IMR-90 (cell line): Measurements from ENCODE around the gene FRS3. TPM values are rescaled to one million over a fixed set of nuclear protein-coding genes. Genes with fewer than 3 reads are reported as not detected.

Experiments
- ATAC-seq: fragments of 200-7000 bp; cut with Tn5 transposase; 2 replicates; pipeline ENCODE4 v1.9.1; 2020; ENCODE audit warnings: low read depth, mild to moderate bottlenecking, moderate library complexity
- BruUV-seq: library from RNA; stranded (reverse); fragments of 400-500 nt; replicated peaks from 2 replicates; lab custom pipeline; 2021; lab: Mats Ljungman, UMichigan
- CTCF ChIA-PET: fragments of 300-600 bp; formaldehyde crosslinking; extraction: SDS; loops from one replicate; lab custom pipeline; 2021; ENCODE audit warnings: antibody characterized with exemption; lab: Yijun Ruan, JAX
- POLR2A ChIA-PET: fragments of 300-600 bp; sonication (Branson Sonifier 250); formaldehyde crosslinking; loops from one replicate; lab custom pipeline; 2022; ENCODE audit warnings: antibody characterized with exemption; ENCODE audit not compliant: unreplicated experiment; lab: Charles Lee
- DNase-seq: peaks from one replicate; pipeline ENCODE4 v3.0.0; 2013
- H2AFZ ChIP-seq: replicated peaks from 2 replicates; pipeline ENCODE3; 2013; ENCODE audit warnings: low read length, mild to moderate bottlenecking; ENCODE audit not compliant: poor library complexity
- H2AK5ac ChIP-seq: 2 replicates; pipeline ENCODE4 v1.6.1; 2013; ENCODE audit warnings: low read depth, low read length, inconsistent platforms
- H2AK9ac ChIP-seq: replicated peaks from 2 replicates; pipeline ENCODE3; 2013; ENCODE audit warnings: mild to moderate bottlenecking, low read depth, low read length, moderate library complexity; ENCODE audit not compliant: poor library complexity
- H2BK120ac ChIP-seq: 2 replicates; pipeline ENCODE4 v1.6.1; 2013; ENCODE audit warnings: low read depth, low read length, inconsistent platforms
- H2BK15ac ChIP-seq: 3 replicates; pipeline ENCODE4 v1.6.1; 2013; ENCODE audit warnings: low read depth, low read length, inconsistent platforms
- H2BK20ac ChIP-seq: 2 replicates; pipeline ENCODE4 v1.6.1; 2013; ENCODE audit warnings: low read depth, mild to moderate bottlenecking, inconsistent platforms, low read length, moderate library complexity
- H2BK5ac ChIP-seq: 2 replicates; pipeline ENCODE4 v1.6.1; 2013; ENCODE audit warnings: mild to moderate bottlenecking, low read depth, low read length, inconsistent platforms; ENCODE audit not compliant: poor library complexity, severe bottlenecking
- H3K14ac ChIP-seq: replicated peaks from 2 replicates; pipeline ENCODE4 v1.6.1; 2013; ENCODE audit warnings: low read depth, low read length, inconsistent platforms
- H3K18ac ChIP-seq: 2 replicates; pipeline ENCODE4 v1.6.1; 2013; ENCODE audit warnings: low read depth, low read length, control low read depth
- H3K23ac ChIP-seq: 2 replicates; pipeline ENCODE4 v1.6.1; 2013; ENCODE audit warnings: low read depth, low read length, inconsistent platforms
- H3K27ac ChIP-seq: 2 replicates; pipeline ENCODE4 v1.5.1; 2013; ENCODE audit warnings: mild to moderate bottlenecking, control low read depth, low read length; ENCODE audit not compliant: insufficient read depth
- H3K27me3 ChIP-seq: 2 replicates; pipeline ENCODE4 v1.6.1; 2013; ENCODE audit warnings: low read length; ENCODE audit not compliant: control insufficient read depth, insufficient read depth
- H3K36me3 ChIP-seq: 2 replicates; pipeline ENCODE4 v1.6.1; 2013; ENCODE audit warnings: low read length, mixed read lengths; ENCODE audit not compliant: control insufficient read depth, insufficient read depth
- H3K4ac ChIP-seq: 2 replicates; pipeline ENCODE4 v1.6.1; 2013; ENCODE audit warnings: low read depth, low read length, inconsistent platforms
- H3K4me1 ChIP-seq: 2 replicates; pipeline ENCODE4 v1.6.1; 2013; ENCODE audit warnings: low read length, mixed read lengths; ENCODE audit not compliant: control insufficient read depth, insufficient read depth
- H3K4me2 ChIP-seq: 2 replicates; pipeline ENCODE4 v1.6.1; 2013; ENCODE audit warnings: low read depth, mild to moderate bottlenecking, control low read depth, low read length, moderate library complexity
- H3K4me3 ChIP-seq: 2 replicates; pipeline ENCODE4 v1.5.1; 2013; ENCODE audit warnings: low read depth, mild to moderate bottlenecking, control low read depth, low read length, moderate library complexity; ENCODE audit not compliant: insufficient read depth
- H3K56ac ChIP-seq: 2 replicates; pipeline ENCODE4 v1.6.1; 2013; ENCODE audit warnings: low read length, inconsistent platforms; ENCODE audit not compliant: insufficient read depth; ENCODE audit errors: extremely low read depth
- H3K79me1 ChIP-seq, 2 experiments: 2 replicates each; pipeline ENCODE4 v1.6.1; 2013; ENCODE audit warnings: low read length in 2 of 2, inconsistent platforms in 1 of 2, low read depth in 1 of 2
- H3K9ac ChIP-seq: 2 replicates; pipeline ENCODE4 v1.6.1; 2013; ENCODE audit warnings: low read depth, low read length, control low read depth
- H3K9me1 ChIP-seq: 2 replicates; pipeline ENCODE4 v1.6.1; 2013; ENCODE audit warnings: low read length, inconsistent platforms; ENCODE audit not compliant: insufficient read depth
- H3K9me3 ChIP-seq: 2 replicates; pipeline ENCODE4 v1.6.1; 2013; ENCODE audit warnings: low read length; ENCODE audit not compliant: control insufficient read depth, insufficient read depth
- H4K20me1 ChIP-seq: 2 replicates; pipeline ENCODE4 v1.6.1; 2013; ENCODE audit warnings: low read length, inconsistent platforms; ENCODE audit not compliant: insufficient read depth
- H4K5ac ChIP-seq: 2 replicates; pipeline ENCODE4 v1.6.1; 2013; ENCODE audit warnings: mild to moderate bottlenecking, low read depth, low read length, control low read depth
- H4K8ac ChIP-seq, 2 experiments: 2 replicates each; pipeline ENCODE4 v1.6.1; 2013; ENCODE audit warnings: low read depth in 2 of 2, low read length in 2 of 2, control low read depth in 1 of 2, inconsistent platforms in 1 of 2
- H4K91ac ChIP-seq: 2 replicates; pipeline ENCODE4 v1.6.1; 2013; ENCODE audit warnings: low read depth, low read length, inconsistent platforms; ENCODE audit not compliant: insufficient read depth
- CEBPB ChIP-seq: IDR thresholded peaks from 2 replicates; pipeline ENCODE4 v1.6.1; 2012; ENCODE audit warnings: low read depth, low read length, improper control_type of control experiment
- CHD1 ChIP-seq: IDR thresholded peaks from 2 replicates; pipeline ENCODE4 v1.6.1; 2012; ENCODE audit warnings: low read depth, low read length, improper control_type of control experiment
- FOS ChIP-seq: fragments of 150-350 bp; IDR thresholded peaks from 2 replicates; pipeline ENCODE4 v1.6.1; 2016; ENCODE audit warnings: low read depth, low read length
- MAZ ChIP-seq: IDR thresholded peaks from 2 replicates; pipeline ENCODE4 v1.6.1; 2012; ENCODE audit warnings: low read depth, mild to moderate bottlenecking, low read length, improper control_type of control experiment, moderate library complexity, borderline replicate concordance
- NFE2L2 ChIP-seq: fragments of 150-350 bp; IDR thresholded peaks from 2 replicates; pipeline ENCODE4 v1.6.1; 2016; ENCODE audit warnings: low read depth, mild to moderate bottlenecking, low read length
- POLR2A ChIP-seq: IDR thresholded peaks from 2 replicates; pipeline ENCODE4 v1.6.1; 2012; ENCODE audit warnings: mild to moderate bottlenecking, low read depth, low read length
- RCOR1 ChIP-seq: IDR thresholded peaks from 2 replicates; pipeline ENCODE4 v1.6.1; 2012; ENCODE audit warnings: mild to moderate bottlenecking, low read length, improper control_type of control experiment; ENCODE audit not compliant: insufficient replicate concordance
- RFX5 ChIP-seq: IDR thresholded peaks from 2 replicates; pipeline ENCODE4 v1.8.0; 2012; ENCODE audit warnings: low read depth, mild to moderate bottlenecking, low read length, moderate library complexity
- WGBS, 2 experiments: methylation state at CpG; one replicate each; pipeline versions ENCODE4 v1.1.5 to v1.1.7; 2013; ENCODE audit warnings: missing lambda C conversion rate in 2 of 2; ENCODE audit not compliant: insufficient read length in 1 of 2; ENCODE audit errors: extremely low coverage in 2 of 2; 5-methylcytosine and 5-hydroxymethylcytosine counted together
- dilution Hi-C: fragments of 300-500 bp; cut with HindIII; formaldehyde crosslinking; loops from one replicate; pipeline ENCODE4 v1.14.3; 2018; ENCODE audit warnings: low sequenced_read_pairs; ENCODE audit not compliant: unreplicated experiment
- in situ Hi-C: fragments of 300-500 bp; cut with MboI; formaldehyde crosslinking; loops from 3 replicates; pipeline ENCODE4 v1.14.3; 2019; ENCODE audit warnings: low sequenced_read_pairs, inconsistent platforms, mixed read lengths
- intact Hi-C: fragments of 100-400 bp; cut with micrococcal nuclease; formaldehyde crosslinking; loops from 2 replicates; pipeline ENCODE4 v1.10.0; 2022
- polyA plus RNA-seq, 3 experiments: library from polyadenylated mRNA; depleted of rRNA; stranded (reverse); fragments of >200 nt; gene quantifications; 2 replicates each; pipeline ENCODE4 v1.2.3, GENCODE V29; 2012; ENCODE audit warnings: low replicate concordance in 1 of 3
- total RNA-seq: library from RNA; depleted of rRNA; stranded (reverse); fragments of >200 nt; gene quantifications from 2 replicates; pipeline ENCODE4 v1.2.3, GENCODE V29; 2012
- TF ChIP-seq, protein P1 (sequence below): conservative IDR thresholded peaks from 2 replicates; pipeline ENCODE4 v1.5.1; 2012; ENCODE audit warnings: mild to moderate bottlenecking, low read depth, low read length, improper control_type of control experiment
- TF ChIP-seq, protein P2 (sequence below): fragments of 150-350 bp; IDR thresholded peaks from 2 replicates; pipeline ENCODE4 v1.6.1; 2016; ENCODE audit warnings: low read depth, mild to moderate bottlenecking, low read length, moderate library complexity, borderline replicate concordance

Gene FRS3
- total and polyA plus RNA-seq, 2 of the 4 experiments (the other 2 are of a cell fraction), result 0.54 to 3.8 TPM

DNA sequence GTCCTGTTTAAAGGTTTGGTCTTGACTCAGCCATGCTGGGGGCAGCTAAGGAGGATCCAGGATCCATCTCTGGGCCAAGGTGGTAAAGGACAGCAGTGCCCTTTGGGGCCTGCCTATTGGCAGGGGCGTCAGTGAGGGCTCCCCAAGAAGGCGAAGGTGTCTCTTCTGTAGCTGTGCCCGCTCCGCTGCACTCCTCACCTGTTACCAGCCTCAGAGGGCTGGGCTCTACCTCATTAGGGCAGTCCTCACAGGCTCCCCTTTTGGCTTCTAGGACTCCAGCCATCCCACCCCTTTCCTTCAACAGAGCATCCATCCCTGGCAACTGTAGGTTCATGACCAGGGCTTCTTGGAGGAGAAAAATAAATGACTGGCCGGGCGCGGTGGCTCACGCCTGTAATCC lies 10.3 kb downstream of the FRS3 start:
- no peak for DNase-seq
- Histone ChIP-seq H3K9me1 (no peaks in the 10 kb centered on the region), H2BK5ac (no peak overlapping the region), H3K4me3 (no peak overlapping the region), H4K8ac (no peak overlapping the region), H2AFZ (no peak overlapping the region), H3K9me3 (no peaks in the 10 kb centered on the region), H2AK5ac (no peak overlapping the region), H3K23ac (no peak overlapping the region), H4K5ac (no peak overlapping the region), H4K91ac (no peak overlapping the region), H3K14ac (no peak overlapping the region), H3K36me3 (peaks cover 29% of the 10 kb centered on the region), H2BK20ac (no peak overlapping the region), H3K56ac (no peak overlapping the region), H4K20me1 (no peaks in the 10 kb centered on the region), H3K27me3 (no peaks in the 10 kb centered on the region), H3K4ac (no peak overlapping the region), H3K79me1 (no peaks in the 10 kb centered on the region), H3K9ac (no peak overlapping the region), H2BK15ac (no peak overlapping the region), H3K18ac (no peak overlapping the region), H2AK9ac (no peak overlapping the region), H2BK120ac (no peak overlapping the region), H3K27ac (no peak overlapping the region), H3K4me2 (no peak overlapping the region), H3K4me1 (peaks cover 5% of the 10 kb centered on the region; the same call in 1 of the 2 replicates)
- ChIA-PET POLR2A (no interaction called here), CTCF (no interaction called here)
- dilution Hi-C loops (no loop called here), in situ Hi-C loops (no loop called here), intact Hi-C loops (no loop called here)
- no CpG with 5 or more reads among the region's 8 CpGs for WGBS, 2 experiments
- ATAC-seq, result no peak
- no TSS peak for BruUV-seq
- TF ChIP-seq NFE2L2 (no peak), RFX5 (no peak), MAZ (no peak), RCOR1 (no peak), CEBPB (no peak), CHD1 (no peak), FOS (no peak), POLR2A (no peak)
- TF ChIP-seq, protein P1, sequence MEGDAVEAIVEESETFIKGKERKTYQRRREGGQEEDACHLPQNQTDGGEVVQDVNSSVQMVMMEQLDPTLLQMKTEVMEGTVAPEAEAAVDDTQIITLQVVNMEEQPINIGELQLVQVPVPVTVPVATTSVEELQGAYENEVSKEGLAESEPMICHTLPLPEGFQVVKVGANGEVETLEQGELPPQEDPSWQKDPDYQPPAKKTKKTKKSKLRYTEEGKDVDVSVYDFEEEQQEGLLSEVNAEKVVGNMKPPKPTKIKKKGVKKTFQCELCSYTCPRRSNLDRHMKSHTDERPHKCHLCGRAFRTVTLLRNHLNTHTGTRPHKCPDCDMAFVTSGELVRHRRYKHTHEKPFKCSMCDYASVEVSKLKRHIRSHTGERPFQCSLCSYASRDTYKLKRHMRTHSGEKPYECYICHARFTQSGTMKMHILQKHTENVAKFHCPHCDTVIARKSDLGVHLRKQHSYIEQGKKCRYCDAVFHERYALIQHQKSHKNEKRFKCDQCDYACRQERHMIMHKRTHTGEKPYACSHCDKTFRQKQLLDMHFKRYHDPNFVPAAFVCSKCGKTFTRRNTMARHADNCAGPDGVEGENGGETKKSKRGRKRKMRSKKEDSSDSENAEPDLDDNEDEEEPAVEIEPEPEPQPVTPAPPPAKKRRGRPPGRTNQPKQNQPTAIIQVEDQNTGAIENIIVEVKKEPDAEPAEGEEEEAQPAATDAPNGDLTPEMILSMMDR, result no peak
- TF ChIP-seq, protein P2, sequence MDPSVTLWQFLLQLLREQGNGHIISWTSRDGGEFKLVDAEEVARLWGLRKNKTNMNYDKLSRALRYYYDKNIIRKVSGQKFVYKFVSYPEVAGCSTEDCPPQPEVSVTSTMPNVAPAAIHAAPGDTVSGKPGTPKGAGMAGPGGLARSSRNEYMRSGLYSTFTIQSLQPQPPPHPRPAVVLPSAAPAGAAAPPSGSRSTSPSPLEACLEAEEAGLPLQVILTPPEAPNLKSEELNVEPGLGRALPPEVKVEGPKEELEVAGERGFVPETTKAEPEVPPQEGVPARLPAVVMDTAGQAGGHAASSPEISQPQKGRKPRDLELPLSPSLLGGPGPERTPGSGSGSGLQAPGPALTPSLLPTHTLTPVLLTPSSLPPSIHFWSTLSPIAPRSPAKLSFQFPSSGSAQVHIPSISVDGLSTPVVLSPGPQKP, result no peak
